Activated gamma-delta T cell treated with anti-CD3 and anti-CD28 coated beads, Interleukin-2, amount 50 U/mL, for 16 hours (primary cell): ENCODE results near the gene SLC5A9.
"Not testable (repeated sequence)": the region's sequence is repeated elsewhere in the genome, so short reads cannot be mapped to it uniquely, and the experiment has no call there.

Experiments
- DNase-seq: peaks from one replicate; pipeline ENCODE4 v3.0.0-alpha.2; 2020; ENCODE audit warnings: low read depth

SLC5A9 gene

GRCh38 chr1:48222501-48223242, at the start of gene SLC5A9:
Gene SLC5A9, plus strand, starts transcription at chr1:48222716. Its CDS starts 21 bp downstream, at chr1:48222737.
- no peak for DNase-seq

- no peak for DNase-seq
Measured at GRCh38 chr1:48175116-48175515, 47.4 kb upstream of the SLC5A9 start.

- no peak for DNase-seq
Measured at GRCh38 chr1:48177257-48177656, 45.3 kb upstream of the SLC5A9 start.

- DNase-seq = no peak
Measured at GRCh38 chr1:48181669-48182367, 40.7 kb upstream of the SLC5A9 start.

GRCh38 chr1:48182439-48182838, 40.1 kb upstream of the SLC5A9 start:
- no peak for DNase-seq

GRCh38 chr1:48186306-48186839, 36.1 kb upstream of the SLC5A9 start:
- no peak for DNase-seq

GRCh38 chr1:48187969-48188563, 34.5 kb upstream of the SLC5A9 start:
- no peak for DNase-seq

- DNase-seq = no peak
Measured at GRCh38 chr1:48190881-48191280, 31.6 kb upstream of the SLC5A9 start.

GRCh38 chr1:48194801-48195200, 27.7 kb upstream of the SLC5A9 start:
- DNase-seq = no peak

GRCh38 chr1:48196237-48196636, 26.3 kb upstream of the SLC5A9 start:
- no peak for DNase-seq

GRCh38 chr1:48198970-48199369, 23.5 kb upstream of the SLC5A9 start:
- DNase-seq = no peak

GRCh38 chr1:48200166-48200900, 22.2 kb upstream of the SLC5A9 start:
- DNase-seq = no peak

GRCh38 chr1:48202030-48202752, 20.3 kb upstream of the SLC5A9 start:
- peak; percentile 9 for DNase-seq

- DNase-seq = no peak
Measured at GRCh38 chr1:48203287-48203900, 19.1 kb upstream of the SLC5A9 start.

- no peak for DNase-seq
Measured at GRCh38 chr1:48205522-48205921, 17.0 kb upstream of the SLC5A9 start.

GRCh38 chr1:48206371-48206770, 16.1 kb upstream of the SLC5A9 start:
- no peak for DNase-seq

GRCh38 chr1:48207131-48207530, 15.4 kb upstream of the SLC5A9 start:
- DNase-seq = no peak

GRCh38 chr1:48207536-48208075, 14.9 kb upstream of the SLC5A9 start:
- DNase-seq = no peak

- no peak for DNase-seq
Measured at GRCh38 chr1:48208251-48208650, 14.3 kb upstream of the SLC5A9 start.

GRCh38 chr1:48208652-48209051, 13.9 kb upstream of the SLC5A9 start:
- DNase-seq = no peak

- not testable (repeated sequence) for DNase-seq
Measured at GRCh38 chr1:48213462-48213861, 9.1 kb upstream of the SLC5A9 start.
